Mesendoderm (in vitro differentiated cells): Measurements from ENCODE around the gene C2orf92.

Source experiments
- DNase-seq: peaks from one replicate; pipeline ENCODE4 v3.0.0; 2013
- H2AK5ac ChIP-seq: 2 replicates; pipeline ENCODE4 v1.6.1; 2013; ENCODE audit warnings: low read length, inconsistent platforms
- H2BK120ac ChIP-seq: 2 replicates; pipeline ENCODE4 v1.6.1; 2013; ENCODE audit warnings: low read depth, mild to moderate bottlenecking, low read length, moderate library complexity, mixed read lengths
- H2BK15ac ChIP-seq: replicated peaks from 2 replicates; pipeline ENCODE4 v1.6.1; 2013; ENCODE audit warnings: low read depth, mild to moderate bottlenecking, moderate library complexity
- H2BK5ac ChIP-seq: 2 replicates; pipeline ENCODE4 v1.6.1; 2013; ENCODE audit warnings: low read length, inconsistent platforms
- H3K18ac ChIP-seq: 2 replicates; pipeline ENCODE4 v1.6.1; 2013; ENCODE audit warnings: mild to moderate bottlenecking, low read length, mixed read lengths
- H3K23ac ChIP-seq: one replicate; pipeline ENCODE4 v1.6.1; 2013; ENCODE audit warnings: low read length
- H3K27ac ChIP-seq: 2 replicates; pipeline ENCODE4 v1.5.1; 2013; ENCODE audit warnings: low read depth, mild to moderate bottlenecking, inconsistent platforms, low read length, moderate library complexity
- H3K27me3 ChIP-seq: 2 replicates; pipeline ENCODE4 v1.6.1; 2013; ENCODE audit warnings: low read length, control low read depth, mild to moderate bottlenecking, inconsistent platforms; ENCODE audit not compliant: insufficient read depth, poor library complexity
- H3K36me3 ChIP-seq: 2 replicates; pipeline ENCODE4 v1.6.1; 2013; ENCODE audit warnings: low read length, inconsistent platforms; ENCODE audit not compliant: control insufficient read depth, insufficient read depth
- H3K4ac ChIP-seq: one replicate; pipeline ENCODE4 v1.6.1; 2013; ENCODE audit warnings: low read depth, mild to moderate bottlenecking, low read length, moderate library complexity
- H3K4me1 ChIP-seq: 2 replicates; pipeline ENCODE4 v1.6.1; 2013; ENCODE audit warnings: low read depth, low read length, inconsistent platforms; ENCODE audit not compliant: control insufficient read depth
- H3K4me2 ChIP-seq: 2 replicates; pipeline ENCODE4 v1.6.1; 2013; ENCODE audit warnings: low read length
- H3K4me3 ChIP-seq: 2 replicates; pipeline ENCODE4 v1.5.1; 2013; ENCODE audit warnings: mild to moderate bottlenecking, low read length
- H3K56ac ChIP-seq: one replicate; pipeline ENCODE4 v1.6.1; 2013; ENCODE audit warnings: low read length
- H3K79me1 ChIP-seq: 2 replicates; pipeline ENCODE4 v1.6.1; 2013; ENCODE audit warnings: low read length, inconsistent platforms
- H3K79me2 ChIP-seq: 2 replicates; pipeline ENCODE4 v1.6.1; 2013; ENCODE audit warnings: mild to moderate bottlenecking, low read length; ENCODE audit not compliant: control insufficient read depth, insufficient read depth
- H3K9ac ChIP-seq: 2 replicates; pipeline ENCODE4 v1.6.1; 2013; ENCODE audit warnings: low read length, inconsistent platforms
- H4K5ac ChIP-seq: one replicate; pipeline ENCODE4 v1.6.1; 2013; ENCODE audit warnings: low read length
- H4K8ac ChIP-seq: one replicate; pipeline ENCODE4 v1.6.1; 2013; ENCODE audit warnings: low read depth, mild to moderate bottlenecking, control low read depth, low read length, moderate library complexity
- WGBS: extraction: QIAGEN DNeasy Blood & Tissue Kit; methylation state at CpG from one replicate; pipeline ENCODE4 v1.1.7; 2013; ENCODE audit warnings: low lambda C conversion rate, missing lambda C conversion rate; ENCODE audit not compliant: insufficient coverage; ENCODE audit errors: extremely low coverage; 5-methylcytosine and 5-hydroxymethylcytosine counted together

Gene C2orf92

GRCh38 chr2:97731274-97732020, 61.9 kb downstream of the C2orf92 start:
- Histone ChIP-seq H3K4me1 (no peaks in the 10 kb centered on the region), H3K36me3 (no peaks in the 10 kb centered on the region), H3K4me2 (no peak overlapping the region), H3K27me3 (no peaks in the 10 kb centered on the region), H2BK120ac (no peak overlapping the region), H3K79me1 (no peaks in the 10 kb centered on the region), H3K56ac (no peak overlapping the region), H3K4ac (no peak overlapping the region), H3K4me3 (no peak overlapping the region), H3K18ac (no peak overlapping the region), H3K9ac (no peak overlapping the region), H4K8ac (no peak overlapping the region), H2BK15ac (no peak overlapping the region), H4K5ac (no peak overlapping the region), H2BK5ac (no peak overlapping the region), H3K27ac (no peak overlapping the region), H3K23ac (no peak overlapping the region), H3K79me2 (no peaks in the 10 kb centered on the region), H2AK5ac (no peak overlapping the region)
- no peak for DNase-seq
- no CpG with 5 or more reads among the region's 12 CpGs for WGBS

GRCh38 chr2:97732436-97733340, 63.2 kb downstream of the C2orf92 start:
- H3K27me3 ChIP-seq = no peaks in the 10 kb centered on the region
- no peak overlapping the region for H3K23ac ChIP-seq
- no peak overlapping the region for H3K4ac ChIP-seq
- no peaks in the 10 kb centered on the region for H3K36me3 ChIP-seq
- H3K56ac ChIP-seq = no peak overlapping the region
- no peak overlapping the region for H2AK5ac ChIP-seq
- H2BK120ac ChIP-seq = no peak overlapping the region
- no peak overlapping the region for H3K18ac ChIP-seq
- no peaks in the 10 kb centered on the region for H3K4me1 ChIP-seq
- WGBS = no CpG with 5 or more reads among the region's 28 CpGs
- no peaks in the 10 kb centered on the region for H3K79me2 ChIP-seq
- H3K27ac ChIP-seq = no peak overlapping the region
- H3K79me1 ChIP-seq = no peaks in the 10 kb centered on the region
- DNase-seq = no peak
- no peak overlapping the region for H2BK15ac ChIP-seq
- H3K9ac ChIP-seq = no peak overlapping the region
- H4K5ac ChIP-seq = no peak overlapping the region
- H4K8ac ChIP-seq = no peak overlapping the region
- H3K4me2 ChIP-seq = no peak overlapping the region
- H2BK5ac ChIP-seq = no peak overlapping the region
- H3K4me3 ChIP-seq = no peak overlapping the region

DNA sequence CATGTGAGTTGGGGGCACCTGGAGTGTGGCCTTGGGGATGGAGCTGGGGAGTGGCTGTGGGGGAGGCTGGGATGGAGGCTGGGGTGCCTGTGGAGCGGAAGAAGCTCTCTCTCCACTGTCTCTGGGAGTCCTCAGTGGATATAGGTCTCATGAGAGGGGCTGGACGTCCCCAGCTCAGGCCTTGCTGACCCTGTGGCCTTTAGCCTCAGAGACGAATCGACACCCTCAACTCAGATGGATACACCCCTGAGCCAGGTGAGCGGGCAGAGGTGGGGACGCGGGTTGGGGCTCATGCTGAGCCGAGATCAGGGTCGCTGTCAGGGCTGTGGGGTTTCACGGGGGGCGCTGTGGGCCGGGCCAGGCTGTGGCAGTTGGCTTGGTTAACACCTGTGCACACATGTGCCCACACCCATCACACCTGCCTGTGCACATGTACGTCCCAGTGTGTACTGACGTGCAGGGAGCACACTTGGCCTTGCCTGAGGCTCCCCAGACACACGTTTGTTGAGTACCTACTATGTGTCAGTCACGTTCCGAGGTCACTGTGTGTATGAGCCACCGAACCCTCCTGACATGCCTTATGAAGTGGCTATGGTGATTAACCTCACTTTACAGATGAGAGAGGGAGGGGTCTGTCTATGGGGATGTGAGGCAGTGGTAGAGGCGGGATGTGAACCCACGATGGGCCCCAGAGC, 64.0 kb downstream of the C2orf92 start:
- no peak overlapping the region for H2AK5ac ChIP-seq
- DNase-seq = no peak
- no peak overlapping the region for H2BK5ac ChIP-seq
- no peak overlapping the region for H4K8ac ChIP-seq
- H3K79me1 ChIP-seq = no peaks in the 10 kb centered on the region
- H3K56ac ChIP-seq = no peak overlapping the region
- H3K4me1 ChIP-seq = no peaks in the 10 kb centered on the region
- no peak overlapping the region for H3K4me3 ChIP-seq
- H3K27ac ChIP-seq = no peak overlapping the region
- H4K5ac ChIP-seq = no peak overlapping the region
- no peak overlapping the region for H2BK15ac ChIP-seq
- no peak overlapping the region for H3K18ac ChIP-seq
- no peak overlapping the region for H2BK120ac ChIP-seq
- H3K36me3 ChIP-seq = no peaks in the 10 kb centered on the region
- no peaks in the 10 kb centered on the region for H3K79me2 ChIP-seq
- no peaks in the 10 kb centered on the region for H3K27me3 ChIP-seq
- no peak overlapping the region for H3K4me2 ChIP-seq
- no peak overlapping the region for H3K4ac ChIP-seq
- no peak overlapping the region for H3K9ac ChIP-seq
- WGBS = no CpG with 5 or more reads among the region's 20 CpGs
- H3K23ac ChIP-seq = no peak overlapping the region

- H3K79me1 ChIP-seq = no peaks in the 10 kb centered on the region
- H4K5ac ChIP-seq = no peak overlapping the region
- H2BK15ac ChIP-seq = no peak overlapping the region
- no peak overlapping the region for H3K4me2 ChIP-seq
- H2AK5ac ChIP-seq = no peak overlapping the region
- H3K23ac ChIP-seq = no peak overlapping the region
- no peak overlapping the region for H3K4me3 ChIP-seq
- H3K36me3 ChIP-seq = no peaks in the 10 kb centered on the region
- H3K27me3 ChIP-seq = no peaks in the 10 kb centered on the region
- H3K4me1 ChIP-seq = no peaks in the 10 kb centered on the region
- no peak for DNase-seq
- no peak overlapping the region for H3K27ac ChIP-seq
- H3K56ac ChIP-seq = no peak overlapping the region
- no peaks in the 10 kb centered on the region for H3K79me2 ChIP-seq
- no peak overlapping the region for H4K8ac ChIP-seq
- H3K4ac ChIP-seq = no peak overlapping the region
- no peak overlapping the region for H3K18ac ChIP-seq
- no peak overlapping the region for H2BK120ac ChIP-seq
- no peak overlapping the region for H3K9ac ChIP-seq
- WGBS = no CpG with 5 or more reads among the region's 44 CpGs
- no peak overlapping the region for H2BK5ac ChIP-seq
Measured at GRCh38 chr2:97734061-97735051, 64.8 kb downstream of the C2orf92 start.

GRCh38 chr2:97735161-97735561, 65.6 kb downstream of the C2orf92 start:
- Histone ChIP-seq H3K9ac (no peak overlapping the region), H3K4ac (no peak overlapping the region), H2BK15ac (no peak overlapping the region), H3K27ac (no peak overlapping the region), H2BK5ac (no peak overlapping the region), H2BK120ac (no peak overlapping the region), H3K79me2 (no peaks in the 10 kb centered on the region), H3K36me3 (no peaks in the 10 kb centered on the region), H3K4me3 (no peak overlapping the region), H3K79me1 (no peaks in the 10 kb centered on the region), H3K27me3 (no peaks in the 10 kb centered on the region), H4K8ac (no peak overlapping the region), H3K4me2 (no peak overlapping the region), H3K4me1 (no peaks in the 10 kb centered on the region), H3K23ac (no peak overlapping the region), H4K5ac (no peak overlapping the region), H3K56ac (no peak overlapping the region), H2AK5ac (no peak overlapping the region), H3K18ac (no peak overlapping the region)
- no peak for DNase-seq
- no CpG with 5 or more reads among the region's 29 CpGs for WGBS
